Endodermal cell (in vitro differentiated cells): Measurements from ENCODE around the gene PREX1. TPM values are rescaled to one million over a fixed set of nuclear protein-coding genes. Genes with fewer than 3 reads are reported as not detected.

Source experiments
- DNase-seq: peaks from one replicate; pipeline ENCODE4 v3.0.0-alpha.2; 2017
- H3K27ac ChIP-seq: 2 replicates; pipeline ENCODE4 v1.5.1; 2013; ENCODE audit warnings: mild to moderate bottlenecking, low read depth, low read length, moderate library complexity
- H3K27me3 ChIP-seq: 2 replicates; pipeline ENCODE4 v1.6.1; 2013; ENCODE audit warnings: mild to moderate bottlenecking, low read length, moderate library complexity; ENCODE audit not compliant: insufficient read depth, control insufficient read depth, poor library complexity, severe bottlenecking
- H3K36me3 ChIP-seq: 2 replicates; pipeline ENCODE4 v1.7.0; 2013; ENCODE audit warnings: mild to moderate bottlenecking, low read length, moderate library complexity; ENCODE audit not compliant: control insufficient read depth, insufficient read depth
- H3K4me1 ChIP-seq: one replicate; pipeline ENCODE4 v1.7.0; 2013; ENCODE audit warnings: low read length; ENCODE audit not compliant: control insufficient read depth, insufficient read depth
- H3K4me3 ChIP-seq: 2 replicates; pipeline ENCODE4 v1.5.1; 2013; ENCODE audit warnings: mild to moderate bottlenecking, low read length, moderate library complexity
- H3K9ac ChIP-seq: 2 replicates; pipeline ENCODE4 v1.6.1; 2013; ENCODE audit warnings: mild to moderate bottlenecking, low read length, moderate library complexity; ENCODE audit not compliant: poor library complexity, severe bottlenecking; ENCODE audit errors: extremely low read depth
- H3K9me3 ChIP-seq: 2 replicates; pipeline ENCODE4 v1.6.1; 2013; ENCODE audit warnings: mild to moderate bottlenecking, low read length, moderate library complexity; ENCODE audit not compliant: control insufficient read depth
- H3K27ac Mint-ChIP-seq: 2 replicates; pipeline ENCODE4 v1.8.0; 2020; ENCODE audit warnings: mixed read lengths
- H3K27me3 Mint-ChIP-seq: 2 replicates; pipeline ENCODE4 v1.8.0; 2021; ENCODE audit warnings: mild to moderate bottlenecking, mixed read lengths; ENCODE audit not compliant: insufficient read depth
- H3K36me3 Mint-ChIP-seq: 2 replicates; pipeline ENCODE4 v1.8.0; 2020; ENCODE audit warnings: low read depth, mixed read lengths
- H3K4me1 Mint-ChIP-seq: 2 replicates; pipeline ENCODE4 v1.8.0; 2020; ENCODE audit warnings: mixed read lengths
- H3K4me3 Mint-ChIP-seq: 2 replicates; pipeline ENCODE4 v1.8.0; 2020; ENCODE audit warnings: mild to moderate bottlenecking, moderate library complexity, mixed read lengths
- H3K9me3 Mint-ChIP-seq: 2 replicates; pipeline ENCODE4 v1.8.0; 2020; ENCODE audit warnings: mild to moderate bottlenecking, mixed read lengths
- WGBS, 2 experiments: methylation state at CpG; one replicate each; pipeline versions ENCODE4 v1.1.5 to v1.1.7; 2013; ENCODE audit warnings: missing lambda C conversion rate in 2 of 2, mixed read lengths in 1 of 2; ENCODE audit not compliant: insufficient coverage in 1 of 2, insufficient read length in 1 of 2; 5-methylcytosine and 5-hydroxymethylcytosine counted together
- total RNA-seq, 2 donors: library from RNA; stranded (reverse); fragmentation: NEBNext Ultra II Directional in 1 of 2; extraction: Animal tissue kit (Norgen Biotek cat#: 25700) in 1 of 2; gene quantifications; 2 replicates in 1 of 2; 3 replicates in 1 of 2; pipeline ENCODE4 v1.2.1, GENCODE V29; 2021
- TF ChIP-seq, protein P1 (sequence below): fragments of 200-600 bp; sonication (generic); conservative IDR thresholded peaks from 2 replicates; pipeline ENCODE4 v1.5.0; 2021; ENCODE audit warnings: antibody characterized with exemption, mild to moderate bottlenecking

PREX1 gene
- total RNA-seq, 2 donors from 2014 or later: 65.3 to 70.5 TPM

- 37% methylated on average over 2 of the region's 4 CpGs; no CpG with 5 or more reads in 1 of the 2 experiments for WGBS, 2 experiments
- H3K36me3 ChIP-seq: peaks cover 5% of the 10 kb centered on the region
- peak overlapping the region; percentile 48 for H3K9ac ChIP-seq
- H3K27me3 ChIP-seq: peaks cover 4% of the 10 kb centered on the region
- H3K27me3 Mint-ChIP-seq: peaks cover 26% of the 10 kb centered on the region
- H3K4me3 ChIP-seq: peak overlapping the region; percentile 96
- H3K9me3 Mint-ChIP-seq: no peaks in the 10 kb centered on the region
- no peak for DNase-seq
- peak overlapping the region; percentile 88 for H3K4me3 Mint-ChIP-seq
- H3K27ac ChIP-seq: peak overlapping the region; percentile 69
- peaks cover 38% of the 10 kb centered on the region for H3K4me1 Mint-ChIP-seq
- H3K4me1 ChIP-seq: peaks cover 18% of the 10 kb centered on the region
- TF ChIP-seq, protein P1, sequence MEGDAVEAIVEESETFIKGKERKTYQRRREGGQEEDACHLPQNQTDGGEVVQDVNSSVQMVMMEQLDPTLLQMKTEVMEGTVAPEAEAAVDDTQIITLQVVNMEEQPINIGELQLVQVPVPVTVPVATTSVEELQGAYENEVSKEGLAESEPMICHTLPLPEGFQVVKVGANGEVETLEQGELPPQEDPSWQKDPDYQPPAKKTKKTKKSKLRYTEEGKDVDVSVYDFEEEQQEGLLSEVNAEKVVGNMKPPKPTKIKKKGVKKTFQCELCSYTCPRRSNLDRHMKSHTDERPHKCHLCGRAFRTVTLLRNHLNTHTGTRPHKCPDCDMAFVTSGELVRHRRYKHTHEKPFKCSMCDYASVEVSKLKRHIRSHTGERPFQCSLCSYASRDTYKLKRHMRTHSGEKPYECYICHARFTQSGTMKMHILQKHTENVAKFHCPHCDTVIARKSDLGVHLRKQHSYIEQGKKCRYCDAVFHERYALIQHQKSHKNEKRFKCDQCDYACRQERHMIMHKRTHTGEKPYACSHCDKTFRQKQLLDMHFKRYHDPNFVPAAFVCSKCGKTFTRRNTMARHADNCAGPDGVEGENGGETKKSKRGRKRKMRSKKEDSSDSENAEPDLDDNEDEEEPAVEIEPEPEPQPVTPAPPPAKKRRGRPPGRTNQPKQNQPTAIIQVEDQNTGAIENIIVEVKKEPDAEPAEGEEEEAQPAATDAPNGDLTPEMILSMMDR: no peak
- H3K36me3 Mint-ChIP-seq: peaks cover 17% of the 10 kb centered on the region
- no peaks in the 10 kb centered on the region for H3K9me3 ChIP-seq
- peak overlapping the region; percentile 89 for H3K27ac Mint-ChIP-seq
Observed at GRCh38 chr20:48825566-48825920, 2.3 kb downstream of the PREX1 start.

GRCh38 chr20:48824830-48825565, 2.8 kb downstream of the PREX1 start:
- H3K9me3 ChIP-seq: no peaks in the 10 kb centered on the region
- peaks cover 21% of the 10 kb centered on the region for H3K27me3 Mint-ChIP-seq
- no peaks in the 10 kb centered on the region for H3K27me3 ChIP-seq
- no peaks in the 10 kb centered on the region for H3K9me3 Mint-ChIP-seq
- H3K27ac Mint-ChIP-seq: peak overlapping the region; percentile 89
- WGBS, 2 experiments: 33 to 36% methylated on average over 11 to 12 of the region's 12 CpGs
- H3K36me3 ChIP-seq: peaks cover 5% of the 10 kb centered on the region
- TF ChIP-seq, protein P1: no peak
- H3K4me3 Mint-ChIP-seq: peak overlapping the region; percentile 88
- peak overlapping the region; percentile 96 for H3K4me3 ChIP-seq
- peaks cover 17% of the 10 kb centered on the region for H3K36me3 Mint-ChIP-seq
- H3K4me1 Mint-ChIP-seq: peaks cover 38% of the 10 kb centered on the region
- peak; percentile 60 for DNase-seq
- peak overlapping the region; percentile 1 for H3K27ac ChIP-seq
- H3K4me1 ChIP-seq: peaks cover 18% of the 10 kb centered on the region
- H3K9ac ChIP-seq: peak overlapping the region; percentile 48

DNA sequence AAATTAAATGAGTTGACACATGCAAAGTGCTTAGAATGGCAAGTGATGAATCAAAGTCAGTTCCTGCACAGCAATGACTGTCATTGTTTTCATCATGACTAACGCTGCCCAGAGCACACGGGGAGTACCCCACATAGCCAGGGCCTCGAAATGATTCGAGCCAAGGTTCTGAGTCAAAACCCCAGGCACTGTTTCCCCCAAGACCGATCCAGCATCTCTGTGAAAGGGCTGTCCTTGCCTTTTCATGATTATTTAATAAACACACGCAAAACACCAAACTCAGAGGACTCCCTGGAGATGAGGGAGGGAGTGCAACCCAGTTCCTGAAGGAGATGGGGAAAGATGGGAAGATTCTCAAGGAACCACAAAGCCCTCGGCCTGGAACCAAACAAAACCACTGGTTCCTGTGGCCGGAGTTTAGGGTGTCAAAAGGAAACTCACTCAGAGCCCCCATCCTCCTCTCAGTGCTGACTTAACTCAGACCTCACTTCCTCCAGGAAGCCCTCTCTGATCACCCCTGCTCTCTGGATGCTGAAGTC, 3.8 kb downstream of the PREX1 start:
- 72 to 92% methylated on average over 6 to 8 of the region's 8 CpGs for WGBS, 2 experiments
- H3K4me1 Mint-ChIP-seq: peaks cover 34% of the 10 kb centered on the region
- TF ChIP-seq, protein P1: no peak
- DNase-seq: no peak
- Histone ChIP-seq H3K27ac (no peak overlapping the region), H3K27me3 (no peaks in the 10 kb centered on the region), H3K4me3 (peak overlapping the region; percentile 96), H3K36me3 (peaks cover 12% of the 10 kb centered on the region), H3K9ac (no peak overlapping the region), H3K4me1 (peaks cover 18% of the 10 kb centered on the region), H3K9me3 (no peaks in the 10 kb centered on the region)
- peaks cover 27% of the 10 kb centered on the region for H3K36me3 Mint-ChIP-seq
- H3K27me3 Mint-ChIP-seq: peaks cover 11% of the 10 kb centered on the region
- no peaks in the 10 kb centered on the region for H3K9me3 Mint-ChIP-seq
- H3K27ac Mint-ChIP-seq: no peak overlapping the region
- no peak overlapping the region for H3K4me3 Mint-ChIP-seq
